ENCODE measurements around the gene BRCC3. TPM values are rescaled to one million over a fixed set of nuclear protein-coding genes. Genes with fewer than 3 reads are reported as not detected.

The BRCC3 gene
- total and polyA plus RNA-seq, 2 donors (not counting 1 experiment from before 2014, with no cell fraction given) = 7.3 to 16.9 TPM

GRCh38 chrX:155108427-155108826 lies 37.1 kb downstream of the BRCC3 start:
- Histone ChIP-seq H3K4me2 (replicated peaks; ENCODE audit: low read depth, low read length, poor library complexity, severe bottlenecking) (no peak overlapping the region), H3K36me3 (replicated peaks in 1 of 2; ENCODE audit: control extremely low read depth in 1 of 2, control insufficient read depth in 1 of 2, extremely low read depth in 1 of 2, insufficient read depth in 2 of 2, low read length in 1 of 2) (peaks cover 4 to 10% of the 10 kb centered on the region in 2 experiments), H3K79me2 (ENCODE audit: control insufficient read depth, insufficient read depth, low read length) (no peaks in the 10 kb centered on the region), H3K9ac (ENCODE audit: low read length) (no peak overlapping the region), H4K20me1 (ENCODE audit: control insufficient read depth, insufficient read depth, low read length, poor library complexity, severe bottlenecking) (no peaks in the 10 kb centered on the region), H3K4me1 (ENCODE audit: control insufficient read depth in 2 of 2, insufficient read depth in 2 of 2, low read length in 2 of 2) (no peaks in the 10 kb centered on the region), H3K27me3 (replicated peaks in 1 of 4; ENCODE audit: control extremely low read depth in 1 of 4, control insufficient read depth in 3 of 4, insufficient read depth in 4 of 4, low read length in 3 of 4) (no peaks in the 10 kb centered on the region), H3K9me3 (ENCODE audit: control extremely low read depth in 1 of 3, control insufficient read depth in 2 of 3, insufficient read depth in 1 of 3, low read length in 2 of 3) (no peaks in the 10 kb centered on the region), H2AFZ (ENCODE audit: insufficient read depth, low read depth, low read length, poor library complexity, severe bottlenecking) (no peak overlapping the region), H3K4me3 (ENCODE audit: control extremely low read depth in 1 of 5, extremely low read depth in 1 of 5, insufficient read depth in 1 of 5, low read depth in 2 of 5, low read length in 4 of 5) (no peak overlapping the region), H3K27ac (ENCODE audit: low read length in 2 of 2) (no peak overlapping the region)
- ATAC-seq (ENCODE audit: low read depth) (no peak), DNase-seq (no peak)
- no peaks in the 10 kb centered on the region for H3K9me3 Mint-ChIP-seq (ENCODE audit: insufficient read depth)
- no peak for TF ChIP-seq EZH2 (IDR thresholded peaks at IDR 0.05; ENCODE audit: borderline replicate concordance, insufficient read depth, low read depth, low read length, poor library complexity, severe bottlenecking)
- no peak for TF ChIP-seq CTCF (IDR thresholded peaks at IDR 0.05)
- no peak overlapping the region for H3K27ac Mint-ChIP-seq
- intact Hi-C loops (cut with micrococcal nuclease) = no loop called here
- no peaks in the 10 kb centered on the region for H3K4me1 Mint-ChIP-seq
- no peak overlapping the region for H3K4me3 Mint-ChIP-seq
- CTCF ChIA-PET = no interaction called here
- POLR2A ChIA-PET = no interaction called here
- H3K27me3 Mint-ChIP-seq = no peaks in the 10 kb centered on the region

GRCh38 chrX:155112171-155112570 lies 40.9 kb downstream of the BRCC3 start:
- no peak overlapping the region for H3K27ac ChIP-seq (ENCODE audit: low read length in 2 of 2)
- Mint-ChIP-seq H3K4me1 (peaks cover 8% of the 10 kb centered on the region), H3K27me3 (no peaks in the 10 kb centered on the region), H3K9me3 (ENCODE audit: insufficient read depth) (no peaks in the 10 kb centered on the region), H3K4me3 (no peak overlapping the region), H3K27ac (no peak overlapping the region)
- H4K20me1 ChIP-seq (ENCODE audit: control insufficient read depth, insufficient read depth, low read length, poor library complexity, severe bottlenecking) = no peaks in the 10 kb centered on the region
- no peak overlapping the region for H3K4me2 ChIP-seq (replicated peaks; ENCODE audit: low read depth, low read length, poor library complexity, severe bottlenecking)
- no peak overlapping the region for H3K4me3 ChIP-seq (ENCODE audit: control extremely low read depth in 1 of 5, extremely low read depth in 1 of 5, insufficient read depth in 1 of 5, low read depth in 2 of 5, low read length in 4 of 5)
- WGBS (ENCODE audit: insufficient coverage) = no CpG with 5 or more reads among the region's 3 CpGs
- no peak for DNase-seq
- ChIA-PET POLR2A (no interaction called here), CTCF (no interaction called here)
- no peaks in the 10 kb centered on the region for H3K79me2 ChIP-seq (ENCODE audit: control insufficient read depth, insufficient read depth, low read length)
- H2AFZ ChIP-seq (ENCODE audit: insufficient read depth, low read depth, low read length, poor library complexity, severe bottlenecking) = no peak overlapping the region
- H3K9ac ChIP-seq (ENCODE audit: low read length) = no peak overlapping the region
- no peaks in the 10 kb centered on the region for H3K27me3 ChIP-seq (replicated peaks in 1 of 4; ENCODE audit: control extremely low read depth in 1 of 4, control insufficient read depth in 3 of 4, insufficient read depth in 4 of 4, low read length in 3 of 4)
- peaks cover 1 to 5% of the 10 kb centered on the region in 2 experiments for H3K36me3 ChIP-seq (replicated peaks in 1 of 2; ENCODE audit: control extremely low read depth in 1 of 2, control insufficient read depth in 1 of 2, extremely low read depth in 1 of 2, insufficient read depth in 2 of 2, low read length in 1 of 2)
- no peak for ATAC-seq (ENCODE audit: low read depth)
- no peaks in the 10 kb centered on the region for H3K4me1 ChIP-seq (ENCODE audit: control insufficient read depth in 2 of 2, insufficient read depth in 2 of 2, low read length in 2 of 2)
- TF ChIP-seq CTCF (IDR thresholded peaks at IDR 0.05) (no peak), EZH2 (IDR thresholded peaks at IDR 0.05; ENCODE audit: borderline replicate concordance, insufficient read depth, low read depth, low read length, poor library complexity, severe bottlenecking) (no peak)
- H3K9me3 ChIP-seq (ENCODE audit: control extremely low read depth in 1 of 3, control insufficient read depth in 2 of 3, insufficient read depth in 1 of 3, low read length in 2 of 3) = no peaks in the 10 kb centered on the region
- intact Hi-C loops (cut with micrococcal nuclease) = no loop called here

Measured in B cell (primary cell).